Stimulated activated effector memory CD8-positive, alpha-beta T cell treated with anti-CD3 and anti-CD28 coated beads, Interleukin-12 subunit alpha, Interleukin-12 subunit beta, amount 100 ng/mL, for 72 hours (primary cell): ENCODE results near the gene DUSP6.

Experiments
- ATAC-seq: fragments of 150-1000 bp; cut with Tn5 transposase; 2 replicates; pipeline ENCODE4 v1.10.0; 2021
- DNase-seq, 2 donors: peaks; one replicate each; pipeline ENCODE4 v3.0.0; 2021 to 2022; ENCODE audit warnings: low spot score in 2 of 2
- H3K27ac Mint-ChIP-seq: one replicate; pipeline ENCODE4 v1.8.0; 2022; ENCODE audit warnings: mild to moderate bottlenecking, mixed read lengths
- H3K36me3 Mint-ChIP-seq: one replicate; pipeline ENCODE4 v1.8.0; 2022; ENCODE audit warnings: mild to moderate bottlenecking, mixed read lengths
- H3K4me1 Mint-ChIP-seq: one replicate; pipeline ENCODE4 v1.8.0; 2022; ENCODE audit warnings: mixed read lengths
- H3K4me3 Mint-ChIP-seq: one replicate; pipeline ENCODE4 v1.8.0; 2022; ENCODE audit warnings: mild to moderate bottlenecking, mixed read lengths
- H3K9me3 Mint-ChIP-seq: one replicate; pipeline ENCODE4 v1.8.0; 2022; ENCODE audit warnings: mixed read lengths

DUSP6 gene, protein sequence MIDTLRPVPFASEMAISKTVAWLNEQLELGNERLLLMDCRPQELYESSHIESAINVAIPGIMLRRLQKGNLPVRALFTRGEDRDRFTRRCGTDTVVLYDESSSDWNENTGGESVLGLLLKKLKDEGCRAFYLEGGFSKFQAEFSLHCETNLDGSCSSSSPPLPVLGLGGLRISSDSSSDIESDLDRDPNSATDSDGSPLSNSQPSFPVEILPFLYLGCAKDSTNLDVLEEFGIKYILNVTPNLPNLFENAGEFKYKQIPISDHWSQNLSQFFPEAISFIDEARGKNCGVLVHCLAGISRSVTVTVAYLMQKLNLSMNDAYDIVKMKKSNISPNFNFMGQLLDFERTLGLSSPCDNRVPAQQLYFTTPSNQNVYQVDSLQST

DNA sequence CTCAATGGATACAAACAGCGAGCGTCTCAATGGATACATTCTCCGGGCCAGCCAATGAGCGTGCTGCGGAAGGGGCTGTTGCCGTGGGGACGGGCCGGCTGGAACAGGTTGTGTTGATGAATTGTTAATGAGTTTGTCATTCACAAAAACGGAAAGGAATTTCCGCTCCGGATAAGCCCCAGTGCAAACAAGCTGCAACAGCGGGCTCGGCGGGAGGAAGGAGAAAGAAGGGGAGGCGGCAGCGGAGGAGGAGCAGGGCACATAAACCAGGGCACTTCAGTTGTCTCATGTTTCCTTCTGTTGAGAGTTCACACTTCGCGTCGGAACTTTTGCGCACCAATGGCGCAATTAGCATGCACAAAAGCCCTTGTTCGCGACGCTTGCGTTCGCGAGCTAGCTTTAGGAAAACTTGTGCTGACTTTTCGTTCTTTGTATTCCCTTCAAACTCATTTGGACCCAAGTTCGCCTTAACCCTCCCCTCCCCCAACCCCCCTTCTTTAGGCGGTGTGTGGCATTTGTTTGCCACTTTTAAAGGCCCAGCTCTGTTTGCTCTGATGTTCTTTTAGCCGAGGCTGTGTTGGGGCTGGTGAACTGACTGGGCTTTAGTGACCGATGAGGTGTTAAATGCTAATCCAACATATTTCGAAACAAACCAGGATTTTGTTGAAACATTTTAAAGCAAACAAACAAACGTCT, at the start of gene DUSP6:
TSS of gene DUSP6 (minus strand) at position 10 of the 696 bp plus-strand sequence. CDS start 462 bp downstream, outside the sequence.
- peaks cover 41% of the 10 kb centered on the region for H3K4me1 Mint-ChIP-seq
- H3K27ac Mint-ChIP-seq, result peak within 1 kb of the TSS; percentile 91
- DNase-seq, result peak; percentile 70 to 92
- peak within 1 kb of the TSS; percentile 86 for H3K4me3 Mint-ChIP-seq
- peaks cover 63% of the 10 kb centered on the region for H3K36me3 Mint-ChIP-seq
- H3K9me3 Mint-ChIP-seq, result no peaks in the 10 kb centered on the region
- ATAC-seq, result peak; percentile 87

- ATAC-seq (no peak), DNase-seq (no peak)
- no peak overlapping the region for H3K27ac Mint-ChIP-seq
- H3K4me1 Mint-ChIP-seq, result peaks cover 20% of the 10 kb centered on the region
- H3K36me3 Mint-ChIP-seq, result peaks cover 4% of the 10 kb centered on the region
- H3K9me3 Mint-ChIP-seq, result no peaks in the 10 kb centered on the region
- no peak overlapping the region for H3K4me3 Mint-ChIP-seq
Measured at GRCh38 chr12:89401433-89402058, 49.2 kb upstream of the DUSP6 start.

DNA sequence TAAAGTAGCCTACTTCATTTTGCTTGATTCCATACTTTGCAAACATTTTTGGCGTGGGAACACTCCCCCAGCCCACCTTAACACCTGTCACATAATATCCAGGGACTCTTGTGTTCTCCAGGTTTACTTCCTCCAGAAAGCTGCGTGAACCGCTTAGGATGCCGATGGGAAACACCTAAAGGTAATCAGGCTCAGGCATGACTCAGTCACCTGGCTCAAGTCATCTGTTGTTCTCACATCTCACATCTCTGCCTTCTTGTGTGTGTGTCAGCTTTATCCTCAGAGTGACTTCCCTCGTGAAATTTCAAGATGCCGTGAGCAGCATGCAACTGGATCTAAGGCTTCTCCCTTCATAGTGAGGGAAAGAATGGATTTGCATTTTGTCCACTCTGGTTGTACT, 48.1 kb upstream of the DUSP6 start:
- ATAC-seq (no peak), DNase-seq (no peak)
- H3K9me3 Mint-ChIP-seq, result no peaks in the 10 kb centered on the region
- H3K4me3 Mint-ChIP-seq, result no peak overlapping the region
- H3K36me3 Mint-ChIP-seq, result peaks cover 4% of the 10 kb centered on the region
- peaks cover 20% of the 10 kb centered on the region for H3K4me1 Mint-ChIP-seq
- H3K27ac Mint-ChIP-seq, result peak overlapping the region; percentile 59

- ATAC-seq (no peak), DNase-seq (no peak)
- Mint-ChIP-seq H3K4me3 (no peak overlapping the region), H3K36me3 (no peaks in the 10 kb centered on the region), H3K27ac (peak overlapping the region; percentile 17), H3K9me3 (no peaks in the 10 kb centered on the region), H3K4me1 (peaks cover 33% of the 10 kb centered on the region)
Measured at GRCh38 chr12:89395712-89396111, 43.4 kb upstream of the DUSP6 start.

DNA sequence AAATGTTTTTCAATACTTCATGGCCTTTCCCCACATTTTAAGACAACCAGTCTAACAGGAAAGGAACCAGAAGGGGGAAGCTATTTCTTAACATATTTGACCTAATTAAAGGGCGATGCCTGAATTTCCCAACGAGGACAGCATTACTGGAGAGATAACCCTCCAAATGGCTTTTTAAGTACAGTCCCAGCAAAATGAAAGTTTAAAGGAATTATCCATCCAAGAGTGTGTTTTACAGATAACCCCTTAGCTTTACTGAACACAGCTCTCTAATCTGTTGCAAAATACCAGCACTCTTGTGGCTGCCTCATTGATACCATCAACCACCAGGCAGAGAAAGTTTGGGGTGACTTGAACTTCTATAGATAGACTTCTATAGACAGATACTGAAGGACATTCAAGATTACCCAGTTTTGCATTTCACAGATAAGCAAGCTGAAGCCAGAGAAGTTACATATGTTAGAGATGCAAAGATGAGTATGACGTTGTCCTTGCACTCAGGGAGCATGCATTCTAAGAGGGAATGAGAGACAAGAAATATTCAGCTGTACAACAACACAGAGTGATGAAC, 41.3 kb upstream of the DUSP6 start:
- Mint-ChIP-seq H3K27ac (no peak overlapping the region), H3K36me3 (no peaks in the 10 kb centered on the region), H3K4me3 (no peak overlapping the region), H3K4me1 (peaks cover 39% of the 10 kb centered on the region), H3K9me3 (no peaks in the 10 kb centered on the region)
- ATAC-seq (no peak), DNase-seq (no peak)

- DNase-seq, result no peak
- Mint-ChIP-seq H3K4me1 (peaks cover 27% of the 10 kb centered on the region), H3K36me3 (no peaks in the 10 kb centered on the region), H3K27ac (no peak overlapping the region), H3K4me3 (no peak overlapping the region), H3K9me3 (no peaks in the 10 kb centered on the region)
- ATAC-seq, result no peak
Measured at GRCh38 chr12:89392391-89392790, 40.1 kb upstream of the DUSP6 start.

- ATAC-seq, result no peak
- H3K9me3 Mint-ChIP-seq, result no peaks in the 10 kb centered on the region
- DNase-seq, result no peak
- H3K4me1 Mint-ChIP-seq, result peaks cover 27% of the 10 kb centered on the region
- no peak overlapping the region for H3K4me3 Mint-ChIP-seq
- H3K36me3 Mint-ChIP-seq, result no peaks in the 10 kb centered on the region
- peak overlapping the region; percentile 73 for H3K27ac Mint-ChIP-seq
Measured at GRCh38 chr12:89391726-89392336, 39.5 kb upstream of the DUSP6 start.

GRCh38 chr12:89390802-89391673, 38.7 kb upstream of the DUSP6 start:
- Mint-ChIP-seq H3K4me3 (no peak overlapping the region), H3K4me1 (peaks cover 27% of the 10 kb centered on the region), H3K36me3 (no peaks in the 10 kb centered on the region), H3K9me3 (no peaks in the 10 kb centered on the region), H3K27ac (peak overlapping the region; percentile 73)
- peak; percentile 93 for ATAC-seq
- no peak for DNase-seq

DNA sequence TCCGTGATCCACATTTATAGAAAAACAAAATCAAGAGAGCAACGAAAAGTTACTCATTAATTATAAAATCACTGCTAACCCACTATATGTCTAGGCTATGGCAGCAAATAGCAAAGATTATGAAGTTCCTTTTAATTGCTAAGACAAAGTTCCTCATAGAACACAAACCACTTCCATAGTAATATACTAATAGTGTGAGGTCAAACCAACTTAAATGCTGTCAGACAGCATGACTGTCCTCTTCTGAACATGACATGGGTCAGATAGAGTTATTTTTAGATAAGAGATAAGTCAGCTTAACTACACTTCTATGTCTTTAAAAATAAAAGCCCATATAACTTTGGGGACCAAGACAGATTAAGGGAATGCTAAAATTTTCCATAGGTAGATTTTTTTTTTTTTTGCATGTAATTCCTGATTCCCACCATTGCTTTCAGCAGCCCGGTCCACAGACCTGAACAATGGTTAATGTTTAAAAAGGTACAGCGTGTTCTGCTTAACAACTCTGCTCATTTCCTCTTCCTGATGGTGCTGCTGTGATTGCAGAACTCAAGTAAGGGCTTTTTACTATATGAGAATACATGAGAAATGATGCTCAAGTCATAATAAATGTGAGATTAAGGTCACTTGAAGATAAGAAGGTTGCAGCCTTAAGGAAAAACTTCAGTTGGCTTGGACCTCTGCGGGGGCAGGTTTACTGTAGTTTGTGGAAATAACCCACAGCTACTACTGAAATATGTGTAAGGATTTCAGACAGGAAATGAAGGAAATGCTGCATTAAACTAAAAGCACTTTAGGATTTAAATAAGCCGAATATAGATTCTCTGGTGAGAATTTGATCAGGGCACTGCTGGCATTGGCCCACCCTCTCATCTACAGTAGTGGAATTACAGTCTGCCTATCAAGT, 37.7 kb upstream of the DUSP6 start:
- ATAC-seq (peak; percentile 43), DNase-seq (no peak)
- no peaks in the 10 kb centered on the region for H3K36me3 Mint-ChIP-seq
- H3K4me3 Mint-ChIP-seq, result no peak overlapping the region
- peaks cover 27% of the 10 kb centered on the region for H3K4me1 Mint-ChIP-seq
- no peaks in the 10 kb centered on the region for H3K9me3 Mint-ChIP-seq
- H3K27ac Mint-ChIP-seq, result peak overlapping the region; percentile 29

DNA sequence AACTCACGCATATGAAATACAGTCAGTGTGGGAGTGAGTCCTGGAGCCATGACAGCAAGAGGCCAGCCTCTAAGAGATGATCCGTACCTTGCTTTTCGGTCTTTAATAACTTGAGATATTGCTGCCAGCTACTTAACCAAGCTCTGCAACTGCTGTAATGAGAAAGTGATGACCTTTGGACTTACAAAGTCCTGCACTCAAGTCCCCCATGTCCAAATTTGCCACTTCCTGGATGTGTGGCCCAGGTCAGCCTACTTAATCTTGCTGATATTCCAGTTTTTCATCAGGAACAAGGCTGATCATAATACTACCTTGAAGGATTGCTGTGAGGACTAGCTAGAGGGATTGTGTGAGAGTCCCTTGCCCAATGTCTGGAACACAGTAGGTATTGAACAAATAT, 33.8 kb upstream of the DUSP6 start:
- ATAC-seq (no peak), DNase-seq (no peak)
- no peaks in the 10 kb centered on the region for H3K36me3 Mint-ChIP-seq
- no peak overlapping the region for H3K27ac Mint-ChIP-seq
- peaks cover 23% of the 10 kb centered on the region for H3K4me1 Mint-ChIP-seq
- no peak overlapping the region for H3K4me3 Mint-ChIP-seq
- no peaks in the 10 kb centered on the region for H3K9me3 Mint-ChIP-seq

DNA sequence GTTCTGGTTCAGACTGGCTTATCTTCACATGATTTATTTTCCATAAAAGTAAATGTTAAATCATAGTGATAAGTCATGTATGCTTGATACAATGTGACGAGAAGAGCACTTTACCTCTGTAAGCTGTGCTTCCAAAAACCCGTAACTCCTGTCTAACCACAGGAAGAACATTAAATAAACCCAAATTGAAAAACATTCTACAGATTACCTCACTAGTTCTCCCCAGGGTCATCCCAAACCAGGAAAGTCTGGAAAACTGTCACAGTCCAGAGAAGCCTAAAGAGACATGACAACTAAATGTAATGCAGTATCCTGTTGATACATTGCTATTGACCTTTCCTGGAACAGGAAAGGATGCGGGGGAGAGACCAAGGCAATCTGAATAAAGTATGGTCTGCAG, 32.5 kb upstream of the DUSP6 start:
- no peaks in the 10 kb centered on the region for H3K9me3 Mint-ChIP-seq
- ATAC-seq (no peak), DNase-seq (no peak)
- H3K27ac Mint-ChIP-seq, result no peak overlapping the region
- H3K4me3 Mint-ChIP-seq, result no peak overlapping the region
- peaks cover 10% of the 10 kb centered on the region for H3K4me1 Mint-ChIP-seq
- H3K36me3 Mint-ChIP-seq, result no peaks in the 10 kb centered on the region

DNA sequence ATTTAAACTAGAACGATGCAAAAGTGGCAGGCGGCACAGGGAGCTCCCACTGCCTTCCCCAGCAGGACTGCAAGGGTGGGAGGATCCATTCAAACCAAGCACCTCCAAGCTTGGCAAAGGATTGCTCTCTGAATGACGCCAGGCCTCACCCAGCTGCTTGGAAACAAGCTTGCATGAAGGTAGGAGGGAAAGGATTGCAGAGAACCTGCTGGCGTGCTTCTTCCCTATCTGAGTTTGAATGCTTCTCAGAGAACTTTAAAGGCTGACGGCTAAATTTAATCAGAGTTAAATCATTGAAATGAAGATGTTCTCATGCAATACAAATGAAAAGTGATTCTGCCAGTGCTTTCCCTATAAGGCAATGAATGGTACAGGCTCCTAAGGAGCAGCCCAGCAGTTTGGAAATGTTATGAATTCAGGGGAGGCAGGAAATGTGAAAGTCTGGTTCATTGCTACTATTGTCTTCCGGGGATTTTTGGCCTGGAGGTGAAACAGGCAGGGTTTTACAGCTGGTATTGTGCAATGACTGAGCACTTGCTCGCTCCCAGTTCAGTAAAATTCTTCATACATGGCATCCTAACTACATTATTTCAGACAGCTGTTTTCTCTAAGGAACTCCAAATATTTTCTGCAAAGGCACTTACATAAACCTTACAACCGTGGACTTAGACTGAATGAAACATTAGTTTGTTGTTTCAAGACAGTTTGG, 31.9 kb upstream of the DUSP6 start:
- H3K27ac Mint-ChIP-seq, result no peak overlapping the region
- no peak overlapping the region for H3K4me3 Mint-ChIP-seq
- H3K36me3 Mint-ChIP-seq, result no peaks in the 10 kb centered on the region
- ATAC-seq (no peak), DNase-seq (no peak)
- H3K4me1 Mint-ChIP-seq, result peaks cover 5% of the 10 kb centered on the region
- no peaks in the 10 kb centered on the region for H3K9me3 Mint-ChIP-seq
